RWPE2 (cell line): Measurements from ENCODE around the gene FAM3B.

Experiments
- ATAC-seq: fragments of 200-7000 bp; cut with Tn5 transposase; 3 replicates; pipeline ENCODE4 v1.9.1; 2021; ENCODE audit warnings: low read depth
- DNase-seq: peaks from one replicate; pipeline ENCODE4 v3.0.0-alpha.2; 2020; ENCODE audit warnings: low spot score
- H3K27ac ChIP-seq: fragments of 450-650 bp; 2 replicates; pipeline ENCODE4 v1.5.1; 2017; ENCODE audit warnings: mild to moderate bottlenecking; ENCODE audit not compliant: poor library complexity, severe bottlenecking
- H3K27me3 ChIP-seq: fragments of 250-450 bp; sonication (Bioruptor Pico); 2 replicates; pipeline ENCODE4 v1.5.1; 2021; ENCODE audit warnings: mild to moderate bottlenecking, moderate library complexity; ENCODE audit not compliant: insufficient read depth, poor library complexity, severe bottlenecking
- H3K36me3 ChIP-seq: fragments of 250-450 bp; sonication (Bioruptor Pico); 2 replicates; pipeline ENCODE4 v1.5.1; 2020; ENCODE audit warnings: low read depth, mild to moderate bottlenecking, moderate library complexity
- H3K4me1 ChIP-seq: fragments of 250-450 bp; sonication (Bioruptor Pico); 2 replicates; pipeline ENCODE4 v1.5.1; 2021; ENCODE audit warnings: mild to moderate bottlenecking, moderate library complexity; ENCODE audit not compliant: insufficient read depth, poor library complexity, severe bottlenecking
- H3K4me3 ChIP-seq: fragments of 250-450 bp; sonication (Bioruptor Pico); 2 replicates; pipeline ENCODE4 v1.5.1; 2021; ENCODE audit warnings: mild to moderate bottlenecking, moderate library complexity; ENCODE audit not compliant: severe bottlenecking
- H3K9me3 ChIP-seq: fragments of 250-450 bp; sonication (Bioruptor Pico); 2 replicates; pipeline ENCODE4 v1.5.1; 2021; ENCODE audit warnings: mild to moderate bottlenecking, moderate library complexity; ENCODE audit not compliant: severe bottlenecking
- TF ChIP-seq, protein P1 (sequence below): fragments of 450-650 bp; IDR thresholded peaks from one replicate; pipeline ENCODE4 v1.5.1; 2017; ENCODE audit warnings: mild to moderate bottlenecking, moderate library complexity; ENCODE audit not compliant: poor library complexity, severe bottlenecking

FAM3B gene

DNA sequence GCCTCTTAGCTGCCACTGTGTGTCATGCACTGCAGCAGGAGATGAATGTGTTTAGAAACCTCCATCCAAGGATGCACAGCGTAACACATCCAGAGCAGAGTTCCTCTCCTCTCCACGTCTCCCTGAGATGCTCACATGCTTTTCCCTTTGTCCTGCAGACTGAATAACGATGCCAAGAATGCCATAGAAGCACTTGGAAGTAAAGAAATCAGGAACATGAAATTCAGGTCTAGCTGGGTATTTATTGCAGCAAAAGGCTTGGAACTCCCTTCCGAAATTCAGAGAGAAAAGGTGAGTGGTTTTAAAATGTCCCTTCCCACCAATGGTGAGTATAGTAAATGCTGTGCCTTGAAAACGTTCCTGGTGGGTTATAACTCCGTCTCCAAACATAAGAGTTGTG lies 31.8 kb downstream of the FAM3B start:
- H3K27me3 ChIP-seq, result no peaks in the 10 kb centered on the region
- H3K4me1 ChIP-seq, result no peaks in the 10 kb centered on the region
- no peak for ATAC-seq
- H3K27ac ChIP-seq, result no peak overlapping the region
- TF ChIP-seq, protein P1, sequence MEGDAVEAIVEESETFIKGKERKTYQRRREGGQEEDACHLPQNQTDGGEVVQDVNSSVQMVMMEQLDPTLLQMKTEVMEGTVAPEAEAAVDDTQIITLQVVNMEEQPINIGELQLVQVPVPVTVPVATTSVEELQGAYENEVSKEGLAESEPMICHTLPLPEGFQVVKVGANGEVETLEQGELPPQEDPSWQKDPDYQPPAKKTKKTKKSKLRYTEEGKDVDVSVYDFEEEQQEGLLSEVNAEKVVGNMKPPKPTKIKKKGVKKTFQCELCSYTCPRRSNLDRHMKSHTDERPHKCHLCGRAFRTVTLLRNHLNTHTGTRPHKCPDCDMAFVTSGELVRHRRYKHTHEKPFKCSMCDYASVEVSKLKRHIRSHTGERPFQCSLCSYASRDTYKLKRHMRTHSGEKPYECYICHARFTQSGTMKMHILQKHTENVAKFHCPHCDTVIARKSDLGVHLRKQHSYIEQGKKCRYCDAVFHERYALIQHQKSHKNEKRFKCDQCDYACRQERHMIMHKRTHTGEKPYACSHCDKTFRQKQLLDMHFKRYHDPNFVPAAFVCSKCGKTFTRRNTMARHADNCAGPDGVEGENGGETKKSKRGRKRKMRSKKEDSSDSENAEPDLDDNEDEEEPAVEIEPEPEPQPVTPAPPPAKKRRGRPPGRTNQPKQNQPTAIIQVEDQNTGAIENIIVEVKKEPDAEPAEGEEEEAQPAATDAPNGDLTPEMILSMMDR, result no peak
- H3K36me3 ChIP-seq, result no peaks in the 10 kb centered on the region
- DNase-seq, result no peak
- H3K9me3 ChIP-seq, result no peaks in the 10 kb centered on the region
- no peak overlapping the region for H3K4me3 ChIP-seq

DNA sequence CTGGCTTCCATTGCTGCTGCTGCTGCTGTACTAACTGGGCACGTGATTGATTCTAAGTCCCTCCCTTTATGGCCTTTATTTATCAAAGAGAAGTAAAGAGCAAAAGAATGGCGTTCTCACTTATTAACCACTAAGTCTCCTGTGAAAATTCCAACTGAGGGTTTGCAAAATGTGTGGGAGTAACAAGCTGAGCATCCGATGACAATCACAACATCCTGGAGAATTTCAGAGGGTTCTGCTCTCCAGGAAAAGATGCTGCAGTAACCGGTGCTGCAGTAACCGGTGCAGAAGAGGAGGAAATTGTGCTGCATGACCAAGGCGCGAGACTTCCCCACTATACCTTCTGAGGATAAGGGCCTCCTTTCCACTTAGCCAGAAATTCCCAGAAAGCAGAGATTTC lies 32.5 kb downstream of the FAM3B start:
- H3K27ac ChIP-seq, result no peak overlapping the region
- ATAC-seq (no peak), DNase-seq (no peak)
- no peak overlapping the region for H3K4me3 ChIP-seq
- TF ChIP-seq, protein P1, result no peak
- H3K9me3 ChIP-seq, result no peaks in the 10 kb centered on the region
- no peaks in the 10 kb centered on the region for H3K4me1 ChIP-seq
- no peaks in the 10 kb centered on the region for H3K27me3 ChIP-seq
- H3K36me3 ChIP-seq, result no peaks in the 10 kb centered on the region

DNA sequence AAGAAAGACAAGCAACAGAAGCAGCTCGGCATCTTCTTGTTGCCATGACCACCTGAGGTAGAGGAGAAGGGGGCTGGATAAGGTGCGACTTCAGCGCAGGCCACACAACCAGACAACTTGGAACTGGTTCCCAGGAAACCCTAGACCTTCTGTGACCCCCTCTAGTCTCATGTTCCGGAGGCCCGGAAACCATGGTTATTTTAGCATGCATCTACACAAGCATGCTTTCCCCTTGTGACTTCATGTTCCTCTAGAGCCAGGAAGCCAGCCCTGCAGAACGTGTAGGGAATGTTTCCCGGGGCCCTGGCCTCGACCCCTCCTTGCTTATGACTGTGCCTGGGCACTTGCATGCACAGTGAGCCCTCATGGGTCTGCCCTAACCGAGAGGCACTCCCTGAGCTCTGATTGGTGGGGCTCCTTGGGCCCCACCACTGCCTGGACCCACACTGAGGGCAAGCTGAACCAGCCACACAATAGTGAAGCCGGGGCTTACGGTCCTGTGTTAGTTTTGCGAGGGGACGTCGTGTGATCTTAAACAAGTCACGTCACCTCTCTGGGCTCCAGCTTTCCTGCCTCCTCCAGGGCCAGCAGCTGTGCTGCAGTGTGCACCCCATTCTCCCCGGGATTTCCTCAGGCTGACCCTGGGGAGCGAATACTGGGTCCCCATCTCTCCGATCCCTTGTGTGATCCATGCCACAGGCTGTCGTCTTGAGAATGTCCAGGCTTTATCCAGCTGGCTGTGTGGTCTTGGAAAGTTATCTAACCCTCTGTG lies 33.2 kb downstream of the FAM3B start:
- Histone ChIP-seq H3K4me1 (no peaks in the 10 kb centered on the region), H3K27me3 (no peaks in the 10 kb centered on the region), H3K27ac (no peak overlapping the region), H3K36me3 (no peaks in the 10 kb centered on the region), H3K9me3 (no peaks in the 10 kb centered on the region), H3K4me3 (no peak overlapping the region)
- ATAC-seq (no peak), DNase-seq (no peak)
- TF ChIP-seq, protein P1, result no peak

DNA sequence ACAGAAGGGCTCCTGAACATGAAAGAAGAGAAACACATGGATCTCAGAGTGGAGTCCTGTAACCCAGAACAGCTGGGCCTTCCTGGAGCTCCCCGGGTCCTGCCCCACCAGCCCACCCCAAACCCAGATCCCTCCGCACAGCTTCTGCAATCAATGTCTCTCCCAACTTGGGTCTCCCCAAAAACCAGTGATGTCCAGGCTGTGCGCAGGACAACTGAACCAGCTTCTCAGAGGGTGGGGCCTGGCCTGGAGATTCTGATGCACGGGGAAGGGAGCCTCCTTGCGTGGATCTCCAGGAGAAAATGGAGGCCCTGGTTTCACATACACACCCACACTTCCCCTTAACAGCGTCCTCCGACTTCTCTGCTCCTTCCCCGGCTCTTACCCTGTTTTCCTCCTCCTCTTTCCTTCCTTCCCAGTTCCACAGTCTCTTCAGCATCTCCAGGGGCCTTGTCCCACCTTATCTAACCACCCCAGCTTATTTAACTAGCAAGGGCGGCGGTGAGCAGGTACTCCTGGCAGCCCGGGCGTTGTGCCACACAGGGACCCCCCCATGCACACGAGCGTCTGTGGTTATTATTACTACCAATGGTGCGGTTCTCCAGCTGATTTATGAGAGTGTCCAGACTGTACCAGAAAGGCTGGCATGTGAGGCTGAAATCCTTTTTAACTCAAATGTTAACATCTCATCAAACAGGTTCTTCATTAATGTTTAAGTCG lies 34.0 kb downstream of the FAM3B start:
- ATAC-seq (no peak), DNase-seq (no peak)
- Histone ChIP-seq H3K36me3 (no peaks in the 10 kb centered on the region), H3K9me3 (no peaks in the 10 kb centered on the region), H3K4me1 (no peaks in the 10 kb centered on the region), H3K27ac (no peak overlapping the region), H3K27me3 (no peaks in the 10 kb centered on the region), H3K4me3 (no peak overlapping the region)
- TF ChIP-seq, protein P1, result no peak

DNA sequence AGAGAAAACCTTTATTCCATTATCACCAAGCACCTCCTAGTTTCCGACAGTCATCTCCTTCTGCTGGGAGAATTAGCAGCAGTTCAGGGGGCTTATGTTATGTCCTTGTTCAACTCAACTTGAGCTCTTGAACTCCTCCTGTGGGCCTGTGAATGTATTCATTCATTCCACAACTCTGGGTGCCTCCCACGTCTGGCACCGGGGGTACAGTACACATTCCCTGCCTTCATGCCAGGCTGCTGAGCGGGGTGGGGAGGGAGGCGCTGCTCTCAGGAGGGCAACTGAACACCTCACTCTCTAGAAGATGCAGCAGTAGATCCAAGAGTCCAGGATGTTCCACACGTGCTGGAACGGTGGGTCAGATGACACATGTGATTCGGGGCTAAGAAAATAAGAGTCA lies 40.9 kb downstream of the FAM3B start:
- Histone ChIP-seq H3K4me1 (no peaks in the 10 kb centered on the region), H3K27ac (no peak overlapping the region), H3K36me3 (no peaks in the 10 kb centered on the region), H3K9me3 (no peaks in the 10 kb centered on the region), H3K27me3 (no peaks in the 10 kb centered on the region), H3K4me3 (no peak overlapping the region)
- TF ChIP-seq, protein P1, result no peak
- DNase-seq, result no peak
- no peak for ATAC-seq
